GM23338 (cell line): ENCODE data around the gene DPYSL5.

Source experiments
- CREB1 ChIP-seq: fragments of 250-450 bp; sonication (Bioruptor Pico); IDR thresholded peaks from 2 replicates; pipeline ENCODE4 v1.5.0; 2020; ENCODE audit warnings: low read depth, mild to moderate bottlenecking, moderate library complexity
- EZH2 ChIP-seq: fragments of 200-600 bp; sonication (generic); IDR thresholded peaks from one replicate; pipeline ENCODE4 v1.8.0; 2017; ENCODE audit warnings: antibody characterized with exemption, mild to moderate bottlenecking, low read depth; ENCODE audit not compliant: unreplicated experiment
- EZH2phosphoT487 ChIP-seq: fragments of 200-600 bp; sonication (generic); IDR thresholded peaks from one replicate; pipeline ENCODE4 v1.8.1; 2018; ENCODE audit warnings: antibody characterized with exemption; ENCODE audit not compliant: unreplicated experiment
- JUNB ChIP-seq: IDR thresholded peaks from one replicate; pipeline ENCODE4 v1.6.1; 2016; ENCODE audit warnings: antibody characterized with exemption; ENCODE audit not compliant: unreplicated experiment
- NANOG ChIP-seq: IDR thresholded peaks from 2 replicates; pipeline ENCODE4 v1.6.1; 2016; ENCODE audit warnings: antibody characterized with exemption, borderline replicate concordance
- POLR2AphosphoS5 ChIP-seq: IDR thresholded peaks from 2 replicates; pipeline ENCODE4 v1.6.1; 2016; ENCODE audit warnings: antibody characterized with exemption, low read depth
- ZNF114 ChIP-seq: fragments of 250-450 bp; sonication (Bioruptor Pico); IDR thresholded peaks from 2 replicates; pipeline ENCODE4 v1.5.0; 2020; ENCODE audit warnings: mild to moderate bottlenecking, moderate library complexity
- TF ChIP-seq, protein P1 (sequence below), 2 experiments: fragments of 200-600 bp in 1 of 2; sonication (generic) in 1 of 2; conservative IDR thresholded peaks; 2 replicates each; pipeline versions ENCODE4 v1.5.1 to v1.6.1; 2016 to 2017; ENCODE audit warnings: antibody characterized with exemption in 2 of 2, low read depth in 2 of 2, mild to moderate bottlenecking in 2 of 2, moderate library complexity in 1 of 2
- TF ChIP-seq, protein P2 (sequence below): IDR thresholded peaks from one replicate; pipeline ENCODE4 v1.6.1; 2018; ENCODE audit warnings: antibody characterized with exemption; ENCODE audit not compliant: unreplicated experiment

DNA sequence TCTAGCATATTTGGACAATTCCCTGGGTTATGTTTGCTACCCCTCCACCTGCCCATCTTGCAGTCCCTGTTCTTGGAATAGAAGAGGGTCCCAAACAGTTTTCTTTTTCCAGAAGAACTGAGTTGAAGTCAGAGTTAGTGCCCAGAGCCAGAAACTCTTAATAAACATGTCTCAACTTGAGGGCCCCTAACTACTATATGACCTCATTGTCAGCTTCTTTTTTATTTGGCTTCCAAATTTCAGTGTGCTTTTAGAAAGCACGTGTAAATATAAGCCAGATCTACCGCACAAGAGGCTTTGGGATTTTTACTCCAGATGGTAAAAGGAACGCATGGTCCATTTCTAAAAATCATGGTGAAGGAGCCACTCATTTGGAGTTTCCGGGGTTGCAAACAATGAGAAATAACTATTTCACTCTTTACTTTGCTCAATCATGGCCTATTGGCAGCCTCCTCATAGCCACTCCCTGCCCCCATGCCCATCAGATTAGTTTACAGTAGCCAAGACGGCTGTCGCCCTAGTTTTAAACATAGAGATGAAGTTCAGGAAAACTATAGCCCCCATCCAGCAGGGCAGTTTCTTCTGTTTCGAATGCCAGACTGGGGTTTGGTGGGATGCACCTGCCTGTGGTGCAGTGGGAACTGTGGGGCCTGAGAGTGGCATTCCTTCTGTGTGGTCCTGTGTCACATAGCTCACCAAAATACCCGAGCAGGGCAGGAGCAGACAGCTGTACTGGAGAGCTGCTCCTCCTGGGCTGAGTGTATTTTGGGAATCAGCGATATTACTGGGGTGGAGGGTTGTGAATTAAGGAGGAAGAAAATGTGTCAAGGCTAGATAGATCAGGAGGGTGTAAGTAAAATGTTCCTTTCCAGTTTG is 124.2 kb downstream of the DPYSL5 start:
- TF ChIP-seq, protein P1, sequence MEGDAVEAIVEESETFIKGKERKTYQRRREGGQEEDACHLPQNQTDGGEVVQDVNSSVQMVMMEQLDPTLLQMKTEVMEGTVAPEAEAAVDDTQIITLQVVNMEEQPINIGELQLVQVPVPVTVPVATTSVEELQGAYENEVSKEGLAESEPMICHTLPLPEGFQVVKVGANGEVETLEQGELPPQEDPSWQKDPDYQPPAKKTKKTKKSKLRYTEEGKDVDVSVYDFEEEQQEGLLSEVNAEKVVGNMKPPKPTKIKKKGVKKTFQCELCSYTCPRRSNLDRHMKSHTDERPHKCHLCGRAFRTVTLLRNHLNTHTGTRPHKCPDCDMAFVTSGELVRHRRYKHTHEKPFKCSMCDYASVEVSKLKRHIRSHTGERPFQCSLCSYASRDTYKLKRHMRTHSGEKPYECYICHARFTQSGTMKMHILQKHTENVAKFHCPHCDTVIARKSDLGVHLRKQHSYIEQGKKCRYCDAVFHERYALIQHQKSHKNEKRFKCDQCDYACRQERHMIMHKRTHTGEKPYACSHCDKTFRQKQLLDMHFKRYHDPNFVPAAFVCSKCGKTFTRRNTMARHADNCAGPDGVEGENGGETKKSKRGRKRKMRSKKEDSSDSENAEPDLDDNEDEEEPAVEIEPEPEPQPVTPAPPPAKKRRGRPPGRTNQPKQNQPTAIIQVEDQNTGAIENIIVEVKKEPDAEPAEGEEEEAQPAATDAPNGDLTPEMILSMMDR (conservative IDR thresholded peaks at IDR 0.05; ENCODE audit: low read depth in 2 of 2): no peak
- no peak for TF ChIP-seq POLR2AphosphoS5
- TF ChIP-seq NANOG: no peak
- TF ChIP-seq, protein P2, sequence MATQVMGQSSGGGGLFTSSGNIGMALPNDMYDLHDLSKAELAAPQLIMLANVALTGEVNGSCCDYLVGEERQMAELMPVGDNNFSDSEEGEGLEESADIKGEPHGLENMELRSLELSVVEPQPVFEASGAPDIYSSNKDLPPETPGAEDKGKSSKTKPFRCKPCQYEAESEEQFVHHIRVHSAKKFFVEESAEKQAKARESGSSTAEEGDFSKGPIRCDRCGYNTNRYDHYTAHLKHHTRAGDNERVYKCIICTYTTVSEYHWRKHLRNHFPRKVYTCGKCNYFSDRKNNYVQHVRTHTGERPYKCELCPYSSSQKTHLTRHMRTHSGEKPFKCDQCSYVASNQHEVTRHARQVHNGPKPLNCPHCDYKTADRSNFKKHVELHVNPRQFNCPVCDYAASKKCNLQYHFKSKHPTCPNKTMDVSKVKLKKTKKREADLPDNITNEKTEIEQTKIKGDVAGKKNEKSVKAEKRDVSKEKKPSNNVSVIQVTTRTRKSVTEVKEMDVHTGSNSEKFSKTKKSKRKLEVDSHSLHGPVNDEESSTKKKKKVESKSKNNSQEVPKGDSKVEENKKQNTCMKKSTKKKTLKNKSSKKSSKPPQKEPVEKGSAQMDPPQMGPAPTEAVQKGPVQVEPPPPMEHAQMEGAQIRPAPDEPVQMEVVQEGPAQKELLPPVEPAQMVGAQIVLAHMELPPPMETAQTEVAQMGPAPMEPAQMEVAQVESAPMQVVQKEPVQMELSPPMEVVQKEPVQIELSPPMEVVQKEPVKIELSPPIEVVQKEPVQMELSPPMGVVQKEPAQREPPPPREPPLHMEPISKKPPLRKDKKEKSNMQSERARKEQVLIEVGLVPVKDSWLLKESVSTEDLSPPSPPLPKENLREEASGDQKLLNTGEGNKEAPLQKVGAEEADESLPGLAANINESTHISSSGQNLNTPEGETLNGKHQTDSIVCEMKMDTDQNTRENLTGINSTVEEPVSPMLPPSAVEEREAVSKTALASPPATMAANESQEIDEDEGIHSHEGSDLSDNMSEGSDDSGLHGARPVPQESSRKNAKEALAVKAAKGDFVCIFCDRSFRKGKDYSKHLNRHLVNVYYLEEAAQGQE: no peak
- TF ChIP-seq EZH2: no peak
- no peak for TF ChIP-seq ZNF114 (CRISPR knock-in tag)
- TF ChIP-seq JUNB: no peak
- TF ChIP-seq CREB1: no peak
- no peak for TF ChIP-seq EZH2phosphoT487
